Stomach (tissue), 4 donors: ENCODE data around the gene TOMM34.

Experiments used
- EP300 ChIP-seq: sonication (generic); formaldehyde crosslinking; IDR thresholded peaks from one replicate; pipeline ENCODE4 v1.6.1; 2017; ENCODE audit warnings: antibody characterized with exemption
- POLR2AphosphoS5 ChIP-seq, 3 donors: sonication (generic); formaldehyde crosslinking; IDR thresholded peaks; one replicate each; pipeline ENCODE4 v1.6.1; 2016; ENCODE audit warnings: antibody characterized with exemption in 3 of 3

DNA sequence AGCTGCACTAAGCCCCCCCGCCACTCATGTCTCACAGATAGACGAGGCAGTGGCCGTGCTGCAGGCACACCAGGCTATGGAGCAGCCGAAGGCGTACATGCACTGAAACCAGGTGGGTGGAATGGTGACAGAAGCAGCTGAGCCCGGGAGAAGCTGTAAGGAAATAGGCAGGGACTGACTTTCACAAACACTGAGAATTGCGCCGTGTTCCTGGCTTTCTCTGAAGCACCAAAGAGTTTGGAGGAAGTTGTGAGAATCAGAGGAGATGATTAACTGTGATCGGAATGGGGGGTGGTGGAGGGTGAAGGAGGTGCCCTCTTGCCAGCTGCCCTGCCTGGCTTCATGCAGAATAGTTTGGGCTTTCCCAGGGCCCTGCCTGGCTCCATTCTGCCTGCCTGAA lies 21.6 kb downstream of the TOMM34 start:
- no peak for TF ChIP-seq EP300
- TF ChIP-seq POLR2AphosphoS5 (IDR thresholded peaks at IDR 0.05): no peak
